Measurements from ENCODE around the gene TPM1.

Gene TPM1

GRCh38 chr15:63075015-63075983 lies 32.8 kb downstream of the TPM1 start:
- DNase-seq (ENCODE audit: low read depth in 2 of 2): no peak

- DNase-seq (ENCODE audit: low read depth in 2 of 2): no peak
Measured at GRCh38 chr15:63075984-63076713, 33.6 kb downstream of the TPM1 start.

- no peak for DNase-seq (ENCODE audit: low read depth in 2 of 2)
Measured at GRCh38 chr15:63076714-63077046, 34.1 kb downstream of the TPM1 start.

- DNase-seq (ENCODE audit: low read depth in 2 of 2): no peak
Measured at GRCh38 chr15:63077952-63078351, 35.4 kb downstream of the TPM1 start.

- no peak for DNase-seq (ENCODE audit: low read depth in 2 of 2)
Measured at GRCh38 chr15:63079947-63080626, 37.5 kb downstream of the TPM1 start.

- no peak for DNase-seq (ENCODE audit: low read depth in 2 of 2)
Measured at GRCh38 chr15:63080634-63081250, 38.2 kb downstream of the TPM1 start.

GRCh38 chr15:63082366-63082765 lies 39.8 kb downstream of the TPM1 start:
- DNase-seq (ENCODE audit: low read depth in 2 of 2): no peak

GRCh38 chr15:63083044-63083443 lies 40.5 kb downstream of the TPM1 start:
- no peak for DNase-seq (ENCODE audit: low read depth in 2 of 2)

- no peak for DNase-seq (ENCODE audit: low read depth in 2 of 2)
Measured at GRCh38 chr15:63083541-63083940, 41.0 kb downstream of the TPM1 start.

- no peak for DNase-seq (ENCODE audit: low read depth in 2 of 2)
Measured at GRCh38 chr15:63084806-63085205, 42.3 kb downstream of the TPM1 start.

- no peak for DNase-seq (ENCODE audit: low read depth in 2 of 2)
Measured at GRCh38 chr15:63085289-63085688, 42.7 kb downstream of the TPM1 start.

GRCh38 chr15:63086271-63086670 lies 43.7 kb downstream of the TPM1 start:
- peak; percentile 86 to 87 for DNase-seq (ENCODE audit: low read depth in 2 of 2)

- peak; percentile 72 to 75 for DNase-seq (ENCODE audit: low read depth in 2 of 2)
Measured at GRCh38 chr15:63086947-63087346, 44.4 kb downstream of the TPM1 start.

- DNase-seq (ENCODE audit: low read depth in 2 of 2): no peak
Measured at GRCh38 chr15:63088533-63089245, 46.1 kb downstream of the TPM1 start.

GRCh38 chr15:63089260-63090043 lies 46.9 kb downstream of the TPM1 start:
- peak; percentile 91 to 93 for DNase-seq (ENCODE audit: low read depth in 2 of 2)

- DNase-seq (ENCODE audit: low read depth in 2 of 2): no peak
Measured at GRCh38 chr15:63090472-63090871, 47.9 kb downstream of the TPM1 start.

- DNase-seq (ENCODE audit: low read depth in 2 of 2): no peak
Measured at GRCh38 chr15:63090887-63091286, 48.3 kb downstream of the TPM1 start.

- no peak for DNase-seq (ENCODE audit: low read depth in 2 of 2)
Measured at GRCh38 chr15:63091679-63092446, 49.3 kb downstream of the TPM1 start.

GRCh38 chr15:63093486-63094205 lies 51.1 kb downstream of the TPM1 start:
- DNase-seq (ENCODE audit: low read depth in 2 of 2): peak in 1 of 2 experiments; percentile 42
